GM12878 (cell line): ENCODE measurements around the gene PTCD2. TPM values are rescaled to one million over a fixed set of nuclear protein-coding genes. Genes with fewer than 3 reads are reported as not detected.

ENCODE experiments used
- ATAC-seq: fragments of 200-7000 bp; cut with Tn5 transposase; 3 replicates; pipeline ENCODE4 v1.9.1; 2020; ENCODE audit warnings: mild to moderate bottlenecking, moderate library complexity
- BruUV-seq: library from RNA; stranded (reverse); fragments of 400-500 nt; replicated peaks from 2 replicates; lab custom pipeline; 2021; lab: Mats Ljungman, UMichigan
- CTCF ChIA-PET: fragments of 300-600 bp; sonication (Branson Sonifier 250); formaldehyde crosslinking; extraction: SDS; loops from one replicate; lab custom pipeline; 2021; ENCODE audit warnings: inconsistent platforms; lab: Yijun Ruan, JAX
- POLR2A ChIA-PET: fragments of 350-600 bp; formaldehyde crosslinking; extraction: SDS; loops from one replicate; lab custom pipeline; 2021; ENCODE audit warnings: inconsistent platforms; lab: Charles Lee
- RAD21 ChIA-PET: fragments of 300-600 bp; sonication (Branson Sonifier 250); formaldehyde crosslinking; loops from one replicate; lab custom pipeline; 2023; ENCODE audit warnings: antibody characterized with exemption; ENCODE audit not compliant: unreplicated experiment; lab: Charles Lee
- SMC1A ChIA-PET: fragments of 300-600 bp; sonication (Branson Sonifier 250); formaldehyde crosslinking; loops from one replicate; lab custom pipeline; 2023; ENCODE audit not compliant: unreplicated experiment, uncharacterized antibody; lab: Charles Lee
- DNase-seq: peaks from one replicate; pipeline ENCODE4 v3.0.0-alpha.2; 2011; ENCODE audit warnings: low read depth, low spot score
- FAIRE-seq: peaks from 3 replicates; lab custom pipeline; 2011; peaks lifted over from hg19 to GRCh38; lab: Jason Lieb, UNC
- H2AFZ ChIP-seq: 2 replicates; pipeline ENCODE4 v1.6.0; 2011; ENCODE audit warnings: low read depth, low read length, control low read depth; ENCODE audit not compliant: control insufficient read depth
- H3K27ac ChIP-seq: 2 replicates; pipeline ENCODE4 v1.5.1; 2011; ENCODE audit warnings: control low read depth; ENCODE audit not compliant: control insufficient read depth, insufficient read depth
- H3K27me3 ChIP-seq, 2 experiments: replicated peaks in 1 of 2; 2 replicates each; pipeline versions ENCODE4 v1.6.0 to v1.6.1; 2011; ENCODE audit warnings: low read length in 1 of 2; ENCODE audit not compliant: control insufficient read depth in 2 of 2, insufficient read depth in 2 of 2
- H3K36me3 ChIP-seq, 2 experiments: 2 replicates each; pipeline ENCODE4 v1.5.1; 2011; ENCODE audit warnings: low read length in 1 of 2; ENCODE audit not compliant: control insufficient read depth in 2 of 2, insufficient read depth in 2 of 2
- H3K4me1 ChIP-seq: 2 replicates; pipeline ENCODE4 v1.6.1; 2011; ENCODE audit warnings: mild to moderate bottlenecking, low read length, moderate library complexity, mixed read lengths; ENCODE audit not compliant: control insufficient read depth, insufficient read depth
- H3K4me2 ChIP-seq: 2 replicates; pipeline ENCODE4 v1.6.0; 2011; ENCODE audit warnings: control low read depth; ENCODE audit not compliant: control insufficient read depth, insufficient read depth
- H3K4me3 ChIP-seq: fragments of 200-600 bp; sonication (generic); 2 replicates; pipeline ENCODE4 v1.5.1; 2016
- H3K79me2 ChIP-seq: 2 replicates; pipeline ENCODE4 v1.6.0; 2011; ENCODE audit warnings: low read length; ENCODE audit not compliant: control insufficient read depth, insufficient read depth
- H3K9ac ChIP-seq: 2 replicates; pipeline ENCODE4 v1.8.0; 2011; ENCODE audit warnings: low read length, control low read depth, mixed read lengths; ENCODE audit not compliant: control insufficient read depth, insufficient read depth
- H3K9me3 ChIP-seq: replicated peaks from 3 replicates; pipeline ENCODE4 v1.5.1; 2011; ENCODE audit warnings: mild to moderate bottlenecking, low read length; ENCODE audit not compliant: control insufficient read depth, insufficient read depth
- H4K20me1 ChIP-seq: 2 replicates; pipeline ENCODE4 v1.6.0; 2011; ENCODE audit not compliant: control insufficient read depth, insufficient read depth
- BCL11A ChIP-seq: IDR thresholded peaks from 2 replicates; pipeline ENCODE4 v1.6.1; 2011; ENCODE audit warnings: low read depth, low read length
- CBX5 ChIP-seq: sonication (generic); IDR thresholded peaks from 2 replicates; pipeline ENCODE4 v1.6.1; 2016; ENCODE audit warnings: low read depth, moderate library complexity, mild to moderate bottlenecking, inconsistent platforms
- EGR1 ChIP-seq, 2 experiments: IDR thresholded peaks; 1 replicate in 1 of 2; 2 replicates in 1 of 2; pipeline ENCODE4 v1.6.1; 2011 to 2012; ENCODE audit warnings: low read depth in 2 of 2, low read length in 2 of 2, borderline replicate concordance in 1 of 2, mild to moderate bottlenecking in 1 of 2, moderate library complexity in 1 of 2
- GABPA ChIP-seq: IDR thresholded peaks from 2 replicates; pipeline ENCODE4 v1.6.1; 2014; ENCODE audit warnings: antibody characterized with exemption, low read depth, mild to moderate bottlenecking, inconsistent platforms
- HCFC1 ChIP-seq: fragments of 150-350 bp; IDR thresholded peaks from 2 replicates; pipeline ENCODE4 v1.6.1; 2014; ENCODE audit warnings: low read length
- KLF5 ChIP-seq: fragments of 450-650 bp; IDR thresholded peaks from 2 replicates; pipeline ENCODE4 v1.6.1; 2014; ENCODE audit warnings: mild to moderate bottlenecking; ENCODE audit not compliant: partially characterized antibody
- MEF2A ChIP-seq: IDR thresholded peaks from 2 replicates; pipeline ENCODE4 v1.6.1; 2011; ENCODE audit warnings: low read depth, mild to moderate bottlenecking, low read length, moderate library complexity; ENCODE audit not compliant: insufficient read depth
- MTA2 ChIP-seq: fragments of 450-650 bp; IDR thresholded peaks from 2 replicates; pipeline ENCODE4 v1.6.1; 2016; ENCODE audit warnings: low read depth, mild to moderate bottlenecking, moderate library complexity
- NR2F1 ChIP-seq: fragments of 450-650 bp; conservative IDR thresholded peaks from 2 replicates; pipeline ENCODE4 v1.6.1; 2017; ENCODE audit warnings: mild to moderate bottlenecking
- REST ChIP-seq: IDR thresholded peaks from 2 replicates; pipeline ENCODE4 v1.6.1; 2012; ENCODE audit warnings: mild to moderate bottlenecking, low read depth, low read length
- RFX5 ChIP-seq: IDR thresholded peaks from 2 replicates; pipeline ENCODE4 v1.6.1; 2011; ENCODE audit warnings: low read depth, low read length, improper control_type of control experiment
- SMAD5 ChIP-seq: IDR thresholded peaks from 2 replicates; pipeline ENCODE4 v1.6.1; 2016; ENCODE audit warnings: antibody characterized with exemption, low read depth
- SP1 ChIP-seq: IDR thresholded peaks from one replicate; pipeline ENCODE4 v1.6.1; 2011; ENCODE audit warnings: low read depth, low read length
- SREBF2 ChIP-seq: IDR thresholded peaks from 2 replicates; pipeline ENCODE4 v1.6.1; 2012; ENCODE audit warnings: mild to moderate bottlenecking, low read length
- SUPT20H ChIP-seq: IDR thresholded peaks from 2 replicates; pipeline ENCODE4 v1.6.1; 2011; ENCODE audit warnings: low read depth, mild to moderate bottlenecking, low read length, moderate library complexity, borderline replicate concordance; ENCODE audit not compliant: control insufficient read depth
- TBL1XR1 ChIP-seq: IDR thresholded peaks from 2 replicates; pipeline ENCODE4 v1.6.1; 2012; ENCODE audit warnings: low read depth, low read length, improper control_type of control experiment
- TCF12 ChIP-seq: IDR thresholded peaks from 2 replicates; pipeline ENCODE4 v1.6.1; 2011; ENCODE audit warnings: low read depth, mild to moderate bottlenecking, low read length
- ZNF622 ChIP-seq: fragments of 450-650 bp; IDR thresholded peaks from 2 replicates; pipeline ENCODE4 v1.6.1; 2017; ENCODE audit warnings: mild to moderate bottlenecking, inconsistent platforms
- WGBS: methylation state at CpG from one replicate; pipeline ENCODE4 v1.1.6; 2016; ENCODE audit warnings: low lambda C conversion rate; ENCODE audit not compliant: insufficient replicate concordance, insufficient coverage; ENCODE audit errors: missing lambda C conversion rate; 5-methylcytosine and 5-hydroxymethylcytosine counted together
- in situ Hi-C: fragments of 300-500 bp; cut with MboI; formaldehyde crosslinking; loops from 9 replicates; pipeline ENCODE4 v1.14.3; 2018; ENCODE audit warnings: mixed read lengths
- intact Hi-C: fragments of 100-400 bp; cut with micrococcal nuclease; formaldehyde crosslinking; loops from one replicate; pipeline ENCODE4 v1.14.2; 2022; ENCODE audit not compliant: unreplicated experiment
- polyA plus RNA-seq, 11 experiments: library from polyadenylated mRNA; depleted of rRNA in 4 of 11; unstranded in 6 of 11; stranded (reverse) in 5 of 11; fragments of >200 nt; fragmentation: Nextera tagmentation in 4 of 11; fragmentation: Illumina TruSeq in 1 of 11; extraction: Ambion mirVana in 4 of 11; extraction: Trizol in 1 of 11; gene quantifications; 1 replicate in 1 of 11; 2 replicates in 10 of 11; pipeline versions ENCODE4 v1.2.1 to v1.2.3, GENCODE V29; 2011 to 2016; ENCODE audit warnings: inconsistent platforms in 2 of 11, missing spikeins in 2 of 11, low read depth in 1 of 11
- total RNA-seq, 4 experiments: library from RNA; depleted of rRNA in 3 of 4; stranded (reverse); fragments of >200 nt in 3 of 4; fragmentation: Illumina TruSeq in 1 of 4; extraction: Trizol in 1 of 4; gene quantifications; 2 replicates each; pipeline versions ENCODE4 v1.2.1 to v1.2.3, GENCODE V29; 2013 to 2021
- TF ChIP-seq, protein P1 (sequence below): fragments of 450-650 bp; IDR thresholded peaks from 2 replicates; pipeline ENCODE4 v1.6.1; 2017; ENCODE audit warnings: mild to moderate bottlenecking, moderate library complexity

Gene PTCD2
- total and polyA plus RNA-seq, 10 of the 15 experiments (the other 5 are each of a cell fraction or from before 2014, with no cell fraction given), result 8.7 to 15.0 (median 11.9) TPM

GRCh38 chr5:72408127-72408526, 88.0 kb downstream of the PTCD2 start:
- BruUV-seq, result no TSS peak
- no peak for DNase-seq
- Histone ChIP-seq H2AFZ (no peak overlapping the region), H3K4me2 (no peak overlapping the region), H3K4me3 (no peak overlapping the region), H3K36me3 (no peaks in the 10 kb centered on the region), H3K9ac (no peak overlapping the region), H3K79me2 (no peaks in the 10 kb centered on the region), H3K27ac (no peak overlapping the region), H3K9me3 (peaks cover 3% of the 10 kb centered on the region; the same call in 2 of the 3 replicates), H3K4me1 (peaks cover 8% of the 10 kb centered on the region; the same call in 1 of the 2 replicates), H3K27me3 (no peaks in the 10 kb centered on the region), H4K20me1 (no peaks in the 10 kb centered on the region)
- ATAC-seq, result no peak
- in situ Hi-C loops (no loop called here), intact Hi-C loops (no loop called here)
- FAIRE-seq, result no peak
- CTCF ChIA-PET, result interaction anchor here (1.2 to 22.6 kb wide), 2 partner anchors 14 to 118 kb away, joined by 5 to 323 read pairs; no protein-coding TSS in a partner anchor
- POLR2A ChIA-PET, result no interaction called here
- RAD21 ChIA-PET, result interaction anchor here (1.2 to 2.5 kb wide), 3 partner anchors 32 to 116 kb away, joined by 3 to 7 read pairs (median 7); no protein-coding TSS in a partner anchor
- WGBS, result 58% methylated on average over 5 of the region's 5 CpGs
- SMC1A ChIA-PET, result interaction anchor here (0.6 to 1.6 kb wide), 5 partner anchors 13 to 115 kb away, joined by 3 to 4 read pairs (median 3); no protein-coding TSS in a partner anchor
- TF ChIP-seq BCL11A (no peak), MTA2 (no peak), MEF2A (no peak), HCFC1 (no peak), TBL1XR1 (no peak), KLF5 (no peak), SREBF2 (no peak), ZNF622 (no peak), SP1 (no peak), EGR1 (IDR thresholded peaks at IDR 0.05; ENCODE audit: borderline replicate concordance in 1 of 2, low read depth in 2 of 2, low read length in 2 of 2) (no peak), RFX5 (no peak), REST (no peak), GABPA (no peak), TCF12 (no peak), NR2F1 (no peak), CBX5 (no peak), SMAD5 (no peak), SUPT20H (no peak)
- TF ChIP-seq, protein P1, sequence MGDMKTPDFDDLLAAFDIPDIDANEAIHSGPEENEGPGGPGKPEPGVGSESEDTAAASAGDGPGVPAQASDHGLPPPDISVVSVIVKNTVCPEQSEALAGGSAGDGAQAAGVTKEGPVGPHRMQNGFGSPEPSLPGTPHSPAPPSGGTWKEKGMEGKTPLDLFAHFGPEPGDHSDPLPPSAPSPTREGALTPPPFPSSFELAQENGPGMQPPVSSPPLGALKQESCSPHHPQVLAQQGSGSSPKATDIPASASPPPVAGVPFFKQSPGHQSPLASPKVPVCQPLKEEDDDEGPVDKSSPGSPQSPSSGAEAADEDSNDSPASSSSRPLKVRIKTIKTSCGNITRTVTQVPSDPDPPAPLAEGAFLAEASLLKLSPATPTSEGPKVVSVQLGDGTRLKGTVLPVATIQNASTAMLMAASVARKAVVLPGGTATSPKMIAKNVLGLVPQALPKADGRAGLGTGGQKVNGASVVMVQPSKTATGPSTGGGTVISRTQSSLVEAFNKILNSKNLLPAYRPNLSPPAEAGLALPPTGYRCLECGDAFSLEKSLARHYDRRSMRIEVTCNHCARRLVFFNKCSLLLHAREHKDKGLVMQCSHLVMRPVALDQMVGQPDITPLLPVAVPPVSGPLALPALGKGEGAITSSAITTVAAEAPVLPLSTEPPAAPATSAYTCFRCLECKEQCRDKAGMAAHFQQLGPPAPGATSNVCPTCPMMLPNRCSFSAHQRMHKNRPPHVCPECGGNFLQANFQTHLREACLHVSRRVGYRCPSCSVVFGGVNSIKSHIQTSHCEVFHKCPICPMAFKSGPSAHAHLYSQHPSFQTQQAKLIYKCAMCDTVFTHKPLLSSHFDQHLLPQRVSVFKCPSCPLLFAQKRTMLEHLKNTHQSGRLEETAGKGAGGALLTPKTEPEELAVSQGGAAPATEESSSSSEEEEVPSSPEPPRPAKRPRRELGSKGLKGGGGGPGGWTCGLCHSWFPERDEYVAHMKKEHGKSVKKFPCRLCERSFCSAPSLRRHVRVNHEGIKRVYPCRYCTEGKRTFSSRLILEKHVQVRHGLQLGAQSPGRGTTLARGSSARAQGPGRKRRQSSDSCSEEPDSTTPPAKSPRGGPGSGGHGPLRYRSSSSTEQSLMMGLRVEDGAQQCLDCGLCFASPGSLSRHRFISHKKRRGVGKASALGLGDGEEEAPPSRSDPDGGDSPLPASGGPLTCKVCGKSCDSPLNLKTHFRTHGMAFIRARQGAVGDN, result no peak
